GM18951 (cell line): ENCODE measurements around the gene GRIN2A.

ENCODE experiments used
- POLR2A ChIP-seq: IDR thresholded peaks from 4 replicates; pipeline ENCODE4 v1.6.1; 2011; ENCODE audit warnings: mild to moderate bottlenecking; ENCODE audit not compliant: insufficient read length, insufficient read depth; ENCODE audit errors: extremely low read depth
- in situ Hi-C: fragments of 300-500 bp; cut with MboI; formaldehyde crosslinking; loops from one replicate; pipeline ENCODE4 v1.12.0; 2022; ENCODE audit warnings: low sequenced_read_pairs, mixed read lengths, inconsistent platforms; ENCODE audit not compliant: unreplicated experiment

The GRIN2A gene

DNA sequence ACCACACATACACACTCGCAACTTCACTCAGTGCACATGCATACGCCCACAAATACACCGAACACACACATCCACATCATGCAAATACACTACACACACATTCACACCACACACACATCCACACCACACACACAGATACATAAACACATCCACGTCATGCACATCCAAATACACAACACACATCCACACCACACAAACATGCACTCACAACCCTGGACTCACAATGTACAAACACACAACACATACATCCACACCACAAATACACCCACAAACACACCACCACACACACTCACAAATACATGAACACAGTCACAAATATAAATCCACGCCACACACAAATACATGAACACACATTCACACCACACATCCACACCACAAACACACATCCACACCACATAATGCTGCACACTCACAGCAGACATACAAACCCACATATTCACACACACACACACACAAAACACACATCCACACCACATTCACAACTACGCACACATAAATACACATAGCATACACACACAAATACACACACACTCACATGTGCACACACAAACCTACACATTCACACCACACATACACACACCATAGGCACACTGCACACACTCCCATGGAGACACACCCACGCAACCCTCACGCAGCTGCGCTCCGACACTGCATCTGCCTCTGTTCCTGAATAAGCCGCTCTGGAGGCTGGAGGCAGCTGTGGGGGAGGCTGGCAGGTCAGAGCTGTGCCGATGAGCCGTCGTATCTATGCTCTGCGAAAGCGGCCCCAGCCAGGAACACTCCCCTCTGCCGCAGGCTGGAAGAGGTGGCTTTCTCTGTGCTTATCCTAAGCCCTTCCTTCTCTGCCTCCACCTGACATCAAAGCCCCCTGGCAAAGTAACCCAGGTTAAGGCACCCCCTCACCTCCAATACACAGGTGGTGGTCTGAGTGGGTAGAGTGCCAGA, 141.8 kb downstream of the GRIN2A start:
- in situ Hi-C loops, result no loop called here

DNA sequence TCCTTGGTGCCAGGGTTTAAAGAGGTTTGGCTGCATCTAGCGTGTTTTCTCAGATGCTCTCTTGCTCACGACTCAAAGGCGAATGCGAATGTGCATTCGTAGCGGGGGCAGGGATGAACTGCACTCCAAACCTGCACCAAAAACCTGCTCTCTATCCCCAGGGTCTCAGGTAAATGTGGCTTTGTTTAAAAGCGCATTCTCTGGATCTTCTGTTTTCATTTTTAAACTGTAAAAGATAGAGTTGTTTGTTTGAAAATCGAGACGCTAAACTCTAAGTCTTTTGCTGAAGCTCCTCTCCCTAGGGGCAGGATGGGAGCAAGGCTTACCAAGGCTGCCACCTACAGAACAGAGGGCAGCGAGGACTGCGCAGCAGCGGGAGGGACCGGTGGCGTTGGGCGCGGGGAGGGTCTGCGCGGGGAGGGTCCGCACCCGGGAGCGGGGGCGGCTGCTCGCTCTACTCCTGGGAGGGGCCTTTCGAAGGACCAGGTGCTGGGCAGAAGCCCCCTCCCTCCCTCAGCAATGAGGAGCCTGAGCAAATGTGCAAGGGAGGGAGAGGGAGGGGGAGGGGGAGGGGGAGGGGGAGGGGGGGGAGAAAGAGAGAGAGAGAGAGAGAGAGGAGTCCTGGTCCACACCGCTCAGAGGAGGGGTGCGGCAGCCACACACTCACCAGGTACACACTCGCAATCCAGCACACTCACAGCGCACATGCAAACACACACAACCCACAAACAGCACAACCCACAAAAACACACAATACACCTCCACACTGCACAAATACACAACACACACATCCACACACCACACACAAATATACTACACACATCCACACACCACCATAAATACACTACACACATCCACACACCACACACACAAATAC, 142.8 kb downstream of the GRIN2A start:
- in situ Hi-C loops, result no loop called here
- TF ChIP-seq POLR2A, result no peak

More for the DNA sequence above, 141.8 kb downstream of the GRIN2A start:
- TF ChIP-seq POLR2A, result no peak

DNA sequence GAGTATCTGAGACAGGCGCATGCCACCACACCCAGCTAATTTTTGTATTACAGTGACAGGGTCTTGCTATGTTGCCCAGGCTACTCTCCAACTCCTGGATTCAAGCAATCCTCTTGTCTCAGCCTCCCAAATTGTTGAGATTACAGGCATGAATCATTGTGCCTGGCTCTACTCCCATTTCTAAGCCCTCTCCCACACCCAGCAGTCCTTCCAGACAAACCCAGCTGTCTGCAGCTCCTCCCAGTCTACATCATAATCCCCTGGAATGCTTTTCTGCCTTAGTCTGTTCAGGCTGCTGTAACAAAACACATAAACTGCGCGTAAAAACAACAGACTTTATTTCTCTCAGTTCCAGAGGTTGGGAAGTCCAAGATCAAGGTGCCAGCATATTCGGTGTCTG, 144.5 kb downstream of the GRIN2A start:
- in situ Hi-C loops, result no loop called here
- no peak for TF ChIP-seq POLR2A

DNA sequence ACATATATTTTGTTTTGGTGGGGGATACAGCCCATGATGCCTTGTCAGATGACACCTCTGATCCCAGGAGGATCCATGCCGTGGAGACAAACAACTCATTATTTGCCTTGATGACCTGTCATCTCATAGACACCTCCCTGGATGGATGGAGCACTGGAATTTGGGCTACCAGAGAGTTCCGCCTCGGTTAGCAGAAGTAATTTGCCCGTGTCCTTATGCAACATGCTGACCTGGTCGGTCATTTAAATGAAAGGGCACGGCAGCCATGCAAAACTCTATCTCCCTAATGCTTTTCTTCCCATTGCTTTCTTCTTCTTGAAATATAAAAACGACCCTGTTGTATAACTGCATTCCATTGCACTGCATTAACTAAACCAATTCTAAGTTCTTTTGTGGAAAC, 145.3 kb downstream of the GRIN2A start:
- in situ Hi-C loops, result no loop called here
- no peak for TF ChIP-seq POLR2A

DNA sequence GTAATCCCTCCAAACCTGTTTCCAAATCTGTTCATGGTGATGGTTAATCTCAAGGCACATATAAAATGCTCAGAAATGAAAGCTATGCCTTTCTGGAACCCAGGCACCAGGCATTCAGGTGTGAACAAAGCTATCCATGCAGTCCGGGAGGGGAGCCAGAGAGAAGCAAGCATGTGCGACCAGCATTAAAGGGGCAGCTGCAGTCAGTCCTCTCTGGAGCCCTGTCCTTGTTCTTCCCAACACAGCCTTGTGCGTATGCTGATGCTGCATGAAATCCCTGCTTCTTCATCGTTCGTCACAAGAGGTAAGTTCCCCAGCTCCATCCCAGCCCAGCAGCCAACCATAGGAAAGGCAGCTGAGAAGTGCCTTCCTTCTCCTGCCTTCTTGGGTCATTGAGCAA, 148.7 kb downstream of the GRIN2A start:
- in situ Hi-C loops, result no loop called here
- no peak for TF ChIP-seq POLR2A

DNA sequence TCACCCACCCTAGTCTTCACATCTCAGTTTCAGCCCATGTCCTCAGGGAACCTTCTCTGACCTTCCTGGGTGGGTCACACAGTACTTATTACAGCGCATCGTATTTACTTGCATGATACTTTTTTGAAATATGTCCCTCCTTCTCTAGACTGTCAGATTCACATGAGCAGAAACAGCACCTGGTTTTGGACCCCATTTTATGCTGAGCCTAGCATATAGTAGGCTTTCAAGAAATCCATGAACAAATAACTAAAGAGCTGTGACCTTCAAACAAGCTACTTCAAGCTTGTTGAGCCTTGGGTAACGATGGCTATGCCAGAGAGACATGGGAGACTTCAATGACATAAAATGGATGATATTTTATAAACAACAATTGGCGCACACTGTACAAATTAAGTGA, 150.3 kb downstream of the GRIN2A start:
- in situ Hi-C loops, result no loop called here
- no peak for TF ChIP-seq POLR2A

DNA sequence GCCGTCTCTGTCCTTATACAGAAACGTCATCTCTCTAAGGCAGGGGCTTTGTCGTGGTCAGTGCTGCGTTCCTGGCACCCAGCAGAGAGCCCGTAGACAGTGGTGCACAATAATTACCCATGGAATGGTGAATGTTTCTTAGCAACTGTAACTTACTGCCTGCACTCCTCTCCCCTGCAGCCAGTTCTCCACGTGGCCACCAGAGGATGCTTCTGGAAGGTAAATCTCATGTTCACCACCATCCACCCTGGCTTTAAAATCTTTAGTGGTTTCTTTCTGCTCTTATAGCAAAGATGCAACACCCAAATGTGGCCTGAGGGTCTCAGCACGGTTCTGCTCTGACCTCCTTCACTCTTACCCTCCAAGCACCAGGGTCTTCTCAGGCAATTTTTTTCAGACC, 150.8 kb downstream of the GRIN2A start:
- in situ Hi-C loops, result no loop called here
- no peak for TF ChIP-seq POLR2A

DNA sequence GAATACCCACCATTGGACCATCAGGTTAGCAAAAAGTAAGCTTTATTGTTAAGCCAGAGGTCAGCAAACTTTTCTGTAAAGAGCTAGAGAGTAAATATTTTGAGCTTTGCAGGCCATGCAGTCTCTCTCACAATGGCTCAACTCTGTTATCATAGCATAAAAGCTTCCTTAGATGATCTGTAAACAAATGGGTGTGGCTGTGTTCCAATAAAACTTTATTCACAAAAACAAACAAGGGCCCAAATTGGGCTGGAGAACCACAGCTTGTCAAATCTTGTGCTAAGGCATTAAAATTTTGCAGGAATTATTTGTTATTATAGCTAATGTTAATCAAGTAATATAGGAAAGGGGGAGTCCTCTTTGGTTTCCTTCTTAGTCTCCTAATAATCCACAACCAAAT, 153.6 kb downstream of the GRIN2A start:
- in situ Hi-C loops, result no loop called here
- no peak for TF ChIP-seq POLR2A

DNA sequence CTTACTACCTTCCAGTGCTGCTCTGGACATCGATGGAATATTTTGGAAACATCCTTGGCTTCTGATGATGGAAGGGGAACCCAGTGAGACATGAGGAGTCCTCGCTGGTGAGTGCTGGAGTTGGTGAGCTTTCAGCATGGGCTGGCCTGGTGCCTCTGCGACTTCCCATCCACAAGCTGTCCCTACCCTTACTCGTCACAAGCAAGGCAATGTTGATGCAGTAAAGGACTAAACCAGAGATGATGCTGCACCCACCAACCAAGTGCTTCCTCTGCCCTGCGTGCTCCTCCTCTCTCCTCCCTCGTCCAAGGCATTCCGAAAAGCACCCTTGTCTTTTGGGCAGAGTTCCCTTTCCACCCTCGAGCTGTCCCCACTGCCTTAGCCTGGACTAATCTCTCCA, 154.7 kb downstream of the GRIN2A start:
- no peak for TF ChIP-seq POLR2A
- in situ Hi-C loops, result no loop called here

DNA sequence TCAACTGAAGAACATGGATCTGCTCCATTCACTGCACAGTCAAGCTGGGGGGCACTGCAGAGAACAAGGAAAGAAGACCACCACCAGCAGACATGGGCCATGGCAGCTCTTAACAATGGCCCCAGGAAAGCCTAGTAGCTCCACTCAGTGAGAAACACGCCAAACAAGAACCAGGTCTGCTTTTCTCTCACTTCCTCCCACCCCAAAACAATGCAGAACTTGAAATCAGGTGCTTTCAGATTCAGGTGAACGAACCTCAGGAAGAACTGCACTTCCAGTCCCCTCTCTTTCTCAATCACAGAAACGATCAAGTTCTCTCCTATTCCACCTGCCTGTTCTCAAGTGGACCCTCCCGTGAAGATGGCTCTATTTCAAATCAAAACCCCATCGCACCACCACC, 155.6 kb downstream of the GRIN2A start:
- no peak for TF ChIP-seq POLR2A
- in situ Hi-C loops, result no loop called here

DNA sequence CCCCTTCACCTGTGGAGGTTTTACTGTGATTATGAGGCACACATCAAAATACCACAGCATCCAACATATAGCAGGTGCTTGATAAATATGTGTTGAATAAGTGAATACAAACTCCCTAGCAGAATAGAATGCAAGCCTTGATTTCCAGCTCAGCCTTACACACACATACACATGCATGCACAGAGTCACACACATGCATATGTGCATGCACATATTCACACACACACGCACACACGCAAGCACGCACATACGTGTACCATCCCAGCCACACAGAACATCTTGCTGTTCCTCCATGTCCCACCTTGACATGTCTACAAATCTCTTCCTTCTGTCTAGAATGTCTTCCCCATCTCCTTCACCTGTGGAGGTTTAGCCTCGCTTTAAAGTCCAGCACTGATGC, 160.1 kb downstream of the GRIN2A start:
- in situ Hi-C loops, result no loop called here
- TF ChIP-seq POLR2A, result no peak

DNA sequence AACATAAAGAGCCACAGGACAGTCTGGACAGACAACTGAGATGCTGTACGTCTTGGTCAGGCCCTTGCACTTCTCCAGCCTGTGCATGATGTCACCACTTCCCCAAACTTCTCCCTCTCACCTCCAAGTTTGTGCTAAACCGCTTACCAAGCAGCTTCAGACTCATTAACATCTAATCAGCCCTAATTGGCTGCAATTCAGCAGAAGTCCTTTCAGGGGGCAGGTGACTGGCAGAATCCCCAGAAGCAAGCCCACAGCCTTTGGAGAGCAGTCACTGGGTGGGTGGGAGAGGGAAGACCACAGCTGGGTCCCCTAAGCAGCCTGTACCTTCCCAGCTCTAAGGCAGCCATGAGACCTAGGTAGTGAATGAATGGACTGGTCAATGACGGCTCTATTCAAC, 161.4 kb downstream of the GRIN2A start:
- in situ Hi-C loops, result no loop called here
- TF ChIP-seq POLR2A, result no peak

DNA sequence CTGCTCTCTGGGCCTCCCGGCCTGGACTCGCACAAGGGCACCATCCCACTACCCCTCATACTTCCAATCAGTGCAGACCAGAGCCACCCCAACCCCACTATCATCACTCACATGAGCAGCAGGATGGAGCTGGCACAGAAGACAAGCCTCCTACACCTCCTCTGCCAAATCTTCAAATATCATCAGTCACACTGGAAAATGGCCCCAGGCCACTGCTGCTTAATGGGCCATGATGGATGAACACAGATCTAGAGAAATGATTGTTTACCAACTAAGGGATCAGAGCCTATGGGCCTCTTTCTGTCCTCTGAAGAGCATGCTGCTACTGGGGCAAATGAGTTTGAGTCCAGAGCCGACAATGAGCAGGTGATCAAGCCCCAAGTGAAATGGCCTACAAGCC, 165.5 kb downstream of the GRIN2A start:
- TF ChIP-seq POLR2A, result no peak
- in situ Hi-C loops, result no loop called here
